Fibroblast of lung (primary cell): Measurements from ENCODE around the gene MCM3AP. TPM values are rescaled to one million over a fixed set of nuclear protein-coding genes. Genes with fewer than 3 reads are reported as not detected.

ENCODE experiments used
- DNase-seq, 2 donors: peaks; one replicate each; pipeline versions ENCODE4 v3.0.0 to v3.0.0-alpha.2; 2010; ENCODE audit warnings: low read depth in 2 of 2
- H2AFZ ChIP-seq: 2 replicates; pipeline ENCODE4 v1.5.1; 2012; ENCODE audit warnings: low read length, control low read depth, inconsistent platforms
- H3K27ac ChIP-seq: 2 replicates; pipeline ENCODE4 v1.5.1; 2011; ENCODE audit warnings: low read length, control low read depth; ENCODE audit not compliant: insufficient read depth
- H3K27me3 ChIP-seq: 2 replicates; pipeline ENCODE4 v1.5.1; 2011; ENCODE audit warnings: mild to moderate bottlenecking, low read length; ENCODE audit not compliant: control insufficient read depth, insufficient read depth
- H3K36me3 ChIP-seq: 2 replicates; pipeline ENCODE4 v1.5.1; 2011; ENCODE audit warnings: low read length; ENCODE audit not compliant: control insufficient read depth, insufficient read depth
- H3K4me1 ChIP-seq: 2 replicates; pipeline ENCODE4 v1.5.1; 2011; ENCODE audit warnings: low read length; ENCODE audit not compliant: control insufficient read depth, insufficient read depth; ENCODE audit errors: extremely low read depth
- H3K4me2 ChIP-seq: 2 replicates; pipeline ENCODE4 v1.5.1; 2011; ENCODE audit warnings: low read length, control low read depth; ENCODE audit not compliant: insufficient read depth; ENCODE audit errors: extremely low read depth
- H3K4me3 ChIP-seq, 4 experiments: fragments of 200-600 bp in 1 of 4; sonication (generic) in 1 of 4; replicated peaks in 1 of 4; 2 replicates each; pipeline ENCODE4 v1.5.1; 2011 to 2016; ENCODE audit warnings: low read length in 4 of 4, low read depth in 3 of 4, mild to moderate bottlenecking in 3 of 4, control low read depth in 2 of 4, inconsistent platforms in 1 of 4, mixed read lengths in 1 of 4; ENCODE audit not compliant: insufficient read depth in 1 of 4; ENCODE audit errors: control extremely low read depth in 1 of 4
- H3K79me2 ChIP-seq: 2 replicates; pipeline ENCODE4 v1.5.1; 2012; ENCODE audit warnings: mild to moderate bottlenecking, low read length, inconsistent platforms; ENCODE audit not compliant: control insufficient read depth, insufficient read depth
- H3K9ac ChIP-seq: 2 replicates; pipeline ENCODE4 v1.5.1; 2011; ENCODE audit warnings: mild to moderate bottlenecking, low read length, control low read depth; ENCODE audit not compliant: insufficient read depth
- H3K9me3 ChIP-seq: 2 replicates; pipeline ENCODE4 v1.5.1; 2012; ENCODE audit warnings: low read depth, low read length; ENCODE audit not compliant: control insufficient read depth, insufficient read depth
- H4K20me1 ChIP-seq: 2 replicates; pipeline ENCODE4 v1.5.1; 2011; ENCODE audit warnings: low read length; ENCODE audit not compliant: control insufficient read depth, insufficient read depth; ENCODE audit errors: extremely low read depth
- CTCF ChIP-seq, 2 donors: IDR thresholded peaks in 1 of 2; conservative IDR thresholded peaks in 1 of 2; 1 replicate in 1 of 2; 2 replicates in 1 of 2; pipeline ENCODE4 v1.5.1; 2011 to 2012; ENCODE audit warnings: low read length in 2 of 2, control low read depth in 1 of 2, inconsistent platforms in 1 of 2, low read depth in 1 of 2, mild to moderate bottlenecking in 1 of 2
- EZH2 ChIP-seq: IDR thresholded peaks from 2 replicates; pipeline ENCODE4 v1.5.1; 2012; ENCODE audit warnings: low read length, control low read depth, mild to moderate bottlenecking; ENCODE audit errors: missing control alignments
- polyA plus RNA-seq, 2 donors: library from polyadenylated mRNA; depleted of rRNA in 1 of 2; stranded (reverse) in 1 of 2; unstranded in 1 of 2; fragments of >200 nt; gene quantifications; 2 replicates each; pipeline ENCODE4 v1.2.1, GENCODE V29; 2011 to 2012; ENCODE audit warnings: missing spikeins in 1 of 2
- total RNA-seq: library from RNA; depleted of rRNA; stranded (reverse); fragments of >200 nt; gene quantifications from 2 replicates; pipeline ENCODE4 v1.2.1, GENCODE V29; 2014

MCM3AP gene
- total and polyA plus RNA-seq, 2 donors (not counting 1 experiment from before 2014, with no cell fraction given) = 40.4 to 64.6 TPM

DNA sequence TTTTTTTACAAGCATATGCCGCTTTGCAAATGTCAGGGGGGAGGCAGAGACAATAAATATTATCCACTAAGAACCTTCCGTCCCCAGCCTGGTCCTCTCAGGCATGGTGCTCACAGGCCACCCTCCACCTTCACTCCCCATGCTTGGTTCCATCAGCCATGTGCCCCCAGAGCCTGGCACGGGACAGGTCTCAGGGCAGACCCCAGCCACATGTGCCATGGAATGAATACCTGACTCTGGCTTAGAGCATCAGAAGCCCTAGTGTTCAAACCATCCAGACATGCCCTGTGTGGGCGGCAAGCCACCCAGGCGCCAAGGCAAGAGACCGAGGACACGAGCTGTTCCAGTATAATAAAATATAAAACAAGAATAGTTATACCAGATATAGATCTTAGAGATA lies 62.2 kb downstream of the MCM3AP start:
- no peaks in the 10 kb centered on the region for H3K27me3 ChIP-seq
- H3K4me2 ChIP-seq = no peak overlapping the region
- H3K4me3 ChIP-seq = no peak overlapping the region
- peaks cover 34% of the 10 kb centered on the region for H3K36me3 ChIP-seq
- no peak for DNase-seq
- peaks cover 83% of the 10 kb centered on the region for H3K79me2 ChIP-seq
- no peak overlapping the region for H3K27ac ChIP-seq
- H3K9ac ChIP-seq = no peak overlapping the region
- H3K9me3 ChIP-seq = no peaks in the 10 kb centered on the region
- peaks cover 6% of the 10 kb centered on the region for H3K4me1 ChIP-seq
- H2AFZ ChIP-seq = no peak overlapping the region
- TF ChIP-seq EZH2 (no peak), CTCF (conservative IDR thresholded peaks at IDR 0.05 in 1 of 2, IDR thresholded peaks at IDR 0.05 in 1 of 2; ENCODE audit: low read depth in 1 of 2, low read length in 2 of 2) (no peak)
- H4K20me1 ChIP-seq = no peaks in the 10 kb centered on the region

DNA sequence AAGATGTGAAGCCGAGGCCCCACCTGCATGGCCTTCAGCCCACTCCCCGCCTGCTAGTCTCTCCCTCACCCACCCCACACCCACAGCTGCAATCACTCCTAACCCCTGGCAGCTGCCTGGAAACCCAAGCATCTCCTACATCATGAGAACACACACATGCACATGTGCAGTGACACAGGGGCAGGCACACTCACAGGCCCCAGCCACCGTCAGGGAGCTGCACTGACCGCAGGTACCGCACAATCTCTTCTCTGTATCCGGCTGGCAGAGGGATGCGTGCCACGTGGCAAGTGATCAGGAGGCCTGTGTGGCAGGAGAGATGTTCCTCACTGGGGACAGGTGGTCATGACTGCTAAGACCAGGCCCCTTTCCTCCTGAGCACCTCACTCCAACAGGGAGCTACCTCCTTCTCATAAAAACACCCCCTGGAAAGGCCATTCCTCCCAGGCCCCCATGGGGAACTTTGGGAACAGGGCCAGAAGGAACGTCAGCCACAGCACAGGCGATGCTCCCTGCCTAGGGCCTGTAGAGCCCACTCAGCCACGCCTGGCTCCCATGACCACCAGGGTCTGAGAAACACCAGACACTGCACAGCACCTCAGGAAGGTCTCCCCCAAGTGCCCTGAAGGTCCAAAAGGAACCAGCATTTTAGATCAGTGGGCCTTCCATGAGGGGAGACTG lies 62.8 kb downstream of the MCM3AP start:
- TF ChIP-seq CTCF (conservative IDR thresholded peaks at IDR 0.05 in 1 of 2, IDR thresholded peaks at IDR 0.05 in 1 of 2; ENCODE audit: low read depth in 1 of 2, low read length in 2 of 2) (no peak), EZH2 (no peak)
- H3K4me1 ChIP-seq = peaks cover 6% of the 10 kb centered on the region
- H4K20me1 ChIP-seq = no peaks in the 10 kb centered on the region
- DNase-seq = no peak
- peaks cover 77% of the 10 kb centered on the region for H3K79me2 ChIP-seq
- no peak overlapping the region for H3K27ac ChIP-seq
- no peaks in the 10 kb centered on the region for H3K27me3 ChIP-seq
- H3K4me2 ChIP-seq = no peak overlapping the region
- no peaks in the 10 kb centered on the region for H3K9me3 ChIP-seq
- H3K9ac ChIP-seq = no peak overlapping the region
- H3K4me3 ChIP-seq = no peak overlapping the region
- H2AFZ ChIP-seq = no peak overlapping the region
- H3K36me3 ChIP-seq = peaks cover 38% of the 10 kb centered on the region

DNA sequence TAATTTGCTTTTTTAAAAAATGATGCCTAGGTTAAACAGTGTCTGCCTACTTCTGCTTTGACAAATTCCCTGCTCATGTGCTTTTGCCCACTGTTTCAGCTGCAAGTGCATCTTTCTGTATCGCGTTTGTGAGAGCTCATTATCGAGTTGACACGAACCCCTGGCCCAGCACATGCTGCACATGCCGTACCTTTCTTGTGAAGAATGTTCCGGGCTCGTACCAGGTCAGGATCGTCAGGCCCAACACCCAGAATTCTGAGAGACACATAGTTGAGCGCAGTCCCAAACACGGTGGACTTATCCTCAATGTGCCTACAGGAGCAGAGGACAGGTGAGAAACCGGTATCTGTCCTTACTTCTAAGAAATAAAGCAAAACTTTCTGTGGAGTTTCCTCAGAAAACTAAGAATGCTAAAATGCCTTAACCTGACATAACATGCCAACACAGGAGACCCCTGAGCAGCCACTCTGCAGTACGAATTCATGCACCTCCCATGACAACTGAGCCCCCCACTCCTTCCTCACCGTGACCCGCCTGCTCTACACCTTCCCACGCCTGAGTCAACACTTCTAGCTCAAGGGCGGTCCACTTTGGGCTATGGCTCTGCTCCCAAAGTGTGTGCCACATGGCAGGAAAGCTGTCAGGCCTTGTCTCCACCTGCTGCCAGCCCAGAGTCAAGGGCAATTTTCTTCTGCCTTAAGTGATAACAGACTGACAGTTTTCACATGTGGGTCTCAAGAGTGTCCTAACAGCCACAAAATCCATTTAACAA lies 63.6 kb downstream of the MCM3AP start:
- no peaks in the 10 kb centered on the region for H3K9me3 ChIP-seq
- no peak overlapping the region for H2AFZ ChIP-seq
- DNase-seq = no peak
- H3K4me1 ChIP-seq = peaks cover 4% of the 10 kb centered on the region
- TF ChIP-seq EZH2 = no peak
- no peak for TF ChIP-seq CTCF (conservative IDR thresholded peaks at IDR 0.05 in 1 of 2, IDR thresholded peaks at IDR 0.05 in 1 of 2; ENCODE audit: low read depth in 1 of 2, low read length in 2 of 2)
- H4K20me1 ChIP-seq = no peaks in the 10 kb centered on the region
- H3K27ac ChIP-seq = no peak overlapping the region
- peaks cover 74% of the 10 kb centered on the region for H3K79me2 ChIP-seq
- H3K4me3 ChIP-seq = no peak overlapping the region
- H3K9ac ChIP-seq = no peak overlapping the region
- peaks cover 41% of the 10 kb centered on the region for H3K36me3 ChIP-seq
- H3K4me2 ChIP-seq = no peak overlapping the region
- no peaks in the 10 kb centered on the region for H3K27me3 ChIP-seq
